Measurements from ENCODE around the gene MAN1B1. TPM values are rescaled to one million over a fixed set of nuclear protein-coding genes. Genes with fewer than 3 reads are reported as not detected.

Gene MAN1B1
- total RNA-seq, 1 donor from 2014 or later, result 57.7 TPM

DNA sequence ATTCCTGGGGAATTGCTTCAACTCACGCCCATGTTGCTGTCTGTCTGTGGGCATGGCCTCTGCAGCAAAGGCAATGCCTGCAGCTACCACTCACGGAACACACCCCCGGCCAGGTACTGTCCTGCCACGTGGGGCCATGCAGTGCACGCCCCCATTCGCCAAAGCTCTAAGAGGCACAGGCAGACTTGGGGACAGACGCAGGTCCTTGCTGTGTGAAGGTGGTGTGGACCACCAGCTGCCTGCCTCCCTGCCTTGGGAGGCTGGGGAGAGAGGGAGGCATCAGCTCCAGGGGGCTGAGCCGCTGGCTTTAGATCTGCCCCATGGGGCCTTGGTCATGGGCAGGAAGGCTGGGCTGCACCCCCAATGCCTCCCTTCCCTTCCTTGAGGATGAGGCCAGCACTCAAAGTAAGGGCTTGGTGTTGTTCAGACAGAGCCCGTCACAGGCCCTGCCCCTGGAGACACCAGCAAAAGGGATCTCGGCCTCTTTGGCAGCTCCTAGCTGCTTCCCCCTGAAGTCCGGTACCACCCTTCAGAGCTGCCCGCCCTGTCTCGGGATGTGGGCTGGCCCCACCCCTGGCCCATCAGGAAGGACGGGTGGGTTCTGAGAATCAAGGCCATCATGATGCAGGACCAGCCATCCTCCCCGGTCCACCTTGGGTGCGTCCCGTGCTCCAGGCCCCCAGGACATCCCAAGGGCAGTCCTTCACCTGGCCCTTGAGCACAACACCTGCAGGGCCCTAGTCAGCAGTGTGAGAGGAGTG is 54.4 kb downstream of the MAN1B1 start:
- H3K27me3 Mint-ChIP-seq, result peaks cover 68% of the 10 kb centered on the region
- H3K9me3 Mint-ChIP-seq (ENCODE audit: low read depth), result no peaks in the 10 kb centered on the region
- no peaks in the 10 kb centered on the region for H3K36me3 Mint-ChIP-seq (ENCODE audit: insufficient read depth)
- H3K27ac Mint-ChIP-seq, result no peak overlapping the region
- DNase-seq (ENCODE audit: low spot score, unreplicated experiment), result no peak
- no peaks in the 10 kb centered on the region for H3K4me1 Mint-ChIP-seq (ENCODE audit: low read depth)
- TF ChIP-seq, protein P1, sequence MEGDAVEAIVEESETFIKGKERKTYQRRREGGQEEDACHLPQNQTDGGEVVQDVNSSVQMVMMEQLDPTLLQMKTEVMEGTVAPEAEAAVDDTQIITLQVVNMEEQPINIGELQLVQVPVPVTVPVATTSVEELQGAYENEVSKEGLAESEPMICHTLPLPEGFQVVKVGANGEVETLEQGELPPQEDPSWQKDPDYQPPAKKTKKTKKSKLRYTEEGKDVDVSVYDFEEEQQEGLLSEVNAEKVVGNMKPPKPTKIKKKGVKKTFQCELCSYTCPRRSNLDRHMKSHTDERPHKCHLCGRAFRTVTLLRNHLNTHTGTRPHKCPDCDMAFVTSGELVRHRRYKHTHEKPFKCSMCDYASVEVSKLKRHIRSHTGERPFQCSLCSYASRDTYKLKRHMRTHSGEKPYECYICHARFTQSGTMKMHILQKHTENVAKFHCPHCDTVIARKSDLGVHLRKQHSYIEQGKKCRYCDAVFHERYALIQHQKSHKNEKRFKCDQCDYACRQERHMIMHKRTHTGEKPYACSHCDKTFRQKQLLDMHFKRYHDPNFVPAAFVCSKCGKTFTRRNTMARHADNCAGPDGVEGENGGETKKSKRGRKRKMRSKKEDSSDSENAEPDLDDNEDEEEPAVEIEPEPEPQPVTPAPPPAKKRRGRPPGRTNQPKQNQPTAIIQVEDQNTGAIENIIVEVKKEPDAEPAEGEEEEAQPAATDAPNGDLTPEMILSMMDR (IDR thresholded peaks at IDR 0.05; ENCODE audit: unreplicated experiment), result no peak
- H3K4me3 Mint-ChIP-seq (ENCODE audit: low read depth), result no peak overlapping the region

DNA sequence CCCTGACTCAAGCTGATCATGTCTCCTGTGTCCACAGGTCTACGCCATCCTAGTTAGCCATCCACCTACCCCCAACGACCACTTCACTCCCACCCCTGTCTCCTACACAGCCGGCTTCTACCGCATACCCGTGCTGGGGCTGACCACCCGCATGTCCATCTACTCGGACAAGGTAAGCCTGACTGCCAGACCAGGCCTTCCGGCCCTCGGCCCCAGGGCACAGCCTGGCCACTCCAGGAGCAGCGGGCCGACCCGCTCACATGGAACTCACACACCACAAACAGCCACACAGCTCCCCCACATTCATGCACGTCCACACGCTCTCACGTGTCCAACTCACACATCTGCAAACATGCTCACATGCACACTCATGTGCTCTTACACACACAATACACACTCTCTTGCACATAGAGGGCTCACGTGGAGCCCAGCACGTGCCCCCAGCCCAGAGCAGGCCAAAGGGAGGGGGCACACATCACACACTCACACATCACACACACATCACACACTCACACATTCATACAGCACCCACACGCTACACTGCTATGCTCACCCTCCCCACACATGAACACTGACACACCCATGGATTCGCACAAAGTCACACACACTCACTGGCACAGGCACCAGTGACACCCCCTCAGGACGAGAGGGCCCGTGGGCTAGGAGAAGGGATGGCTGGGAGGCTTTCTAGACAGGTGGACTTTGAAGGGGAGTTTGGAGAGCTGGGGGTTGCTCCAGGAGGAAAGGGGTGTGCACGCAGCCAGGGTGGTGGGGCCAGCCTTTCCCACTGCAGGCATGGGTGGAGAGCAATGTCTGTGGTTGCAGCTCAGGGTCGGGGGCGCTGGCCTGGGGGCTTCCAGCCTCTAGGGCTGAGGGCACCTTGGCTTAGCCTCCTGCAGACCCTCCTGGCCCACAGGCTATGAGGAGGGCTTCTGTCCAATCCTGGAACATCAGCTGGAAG is 55.5 kb downstream of the MAN1B1 start:
- Mint-ChIP-seq H3K9me3 (ENCODE audit: low read depth) (no peaks in the 10 kb centered on the region), H3K4me1 (ENCODE audit: low read depth) (no peaks in the 10 kb centered on the region), H3K4me3 (ENCODE audit: low read depth) (no peak overlapping the region), H3K27me3 (peaks cover 66% of the 10 kb centered on the region), H3K27ac (no peak overlapping the region), H3K36me3 (ENCODE audit: insufficient read depth) (no peaks in the 10 kb centered on the region)
- TF ChIP-seq, protein P1 (IDR thresholded peaks at IDR 0.05; ENCODE audit: unreplicated experiment), result no peak
- no peak for DNase-seq (ENCODE audit: low spot score, unreplicated experiment)

DNA sequence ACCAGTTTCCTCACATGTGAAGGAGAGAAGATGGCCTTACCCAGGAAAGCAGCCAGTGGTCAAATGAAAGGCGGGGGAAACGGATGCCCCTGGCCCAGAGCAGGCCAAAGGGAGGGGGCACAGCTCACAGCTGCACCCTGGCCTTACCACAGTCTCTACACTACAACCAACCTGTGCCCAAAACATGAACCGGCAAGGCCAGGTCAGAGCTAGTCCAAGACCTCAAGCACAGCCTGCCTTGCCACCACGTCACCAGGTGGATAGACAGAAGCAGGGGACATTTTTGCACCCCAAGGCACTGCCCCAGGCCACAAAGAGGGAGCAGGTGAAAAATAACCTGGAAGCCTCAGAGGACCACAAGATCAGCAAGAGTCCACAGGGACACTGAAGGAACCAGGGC is 56.7 kb downstream of the MAN1B1 start:
- Mint-ChIP-seq H3K4me3 (ENCODE audit: low read depth) (no peak overlapping the region), H3K4me1 (ENCODE audit: low read depth) (no peaks in the 10 kb centered on the region), H3K36me3 (ENCODE audit: insufficient read depth) (no peaks in the 10 kb centered on the region), H3K27me3 (peaks cover 61% of the 10 kb centered on the region), H3K27ac (no peak overlapping the region), H3K9me3 (ENCODE audit: low read depth) (no peaks in the 10 kb centered on the region)
- TF ChIP-seq, protein P1 (IDR thresholded peaks at IDR 0.05; ENCODE audit: unreplicated experiment), result no peak
- DNase-seq (ENCODE audit: low spot score, unreplicated experiment), result no peak

DNA sequence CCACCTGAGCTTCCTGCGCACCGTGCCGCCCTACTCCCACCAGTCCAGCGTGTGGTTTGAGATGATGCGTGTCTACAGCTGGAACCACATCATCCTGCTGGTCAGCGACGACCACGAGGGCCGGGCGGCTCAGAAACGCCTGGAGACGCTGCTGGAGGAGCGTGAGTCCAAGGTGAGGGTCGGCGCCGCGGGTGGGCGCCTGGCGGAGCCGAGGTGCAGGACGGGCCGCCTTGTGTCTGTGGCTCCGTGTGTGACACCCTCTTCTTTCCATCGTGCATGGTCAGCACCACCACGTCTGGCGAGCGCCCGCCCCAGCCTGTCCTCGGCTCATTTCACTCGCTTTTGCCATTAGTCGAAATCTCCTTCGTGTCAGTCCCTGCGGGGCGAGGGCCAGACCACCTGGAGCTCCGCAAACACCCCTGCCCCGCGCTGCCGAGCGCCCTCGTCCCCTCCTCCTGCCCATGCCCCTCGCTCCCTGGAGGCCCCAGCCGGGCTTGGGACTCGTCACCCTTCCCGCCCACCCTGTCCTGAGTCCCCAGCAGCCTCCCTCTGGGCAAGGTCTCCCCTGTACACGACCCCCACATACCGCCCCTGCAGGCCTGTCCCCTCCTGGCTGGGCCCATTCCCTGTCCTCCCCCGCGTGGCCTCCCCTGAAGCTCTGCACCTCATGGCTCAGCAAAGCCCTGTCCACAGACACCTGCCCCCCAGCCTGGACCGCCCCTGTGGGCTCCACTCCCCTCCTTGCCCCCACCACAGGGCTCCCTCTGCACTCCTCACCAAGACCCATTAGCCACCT is 59.1 kb downstream of the MAN1B1 start:
- Mint-ChIP-seq H3K27ac (no peak overlapping the region), H3K9me3 (ENCODE audit: low read depth) (no peaks in the 10 kb centered on the region), H3K4me1 (ENCODE audit: low read depth) (no peaks in the 10 kb centered on the region), H3K36me3 (ENCODE audit: insufficient read depth) (no peaks in the 10 kb centered on the region), H3K4me3 (ENCODE audit: low read depth) (no peak overlapping the region), H3K27me3 (peaks cover 55% of the 10 kb centered on the region)
- no peak for DNase-seq (ENCODE audit: low spot score, unreplicated experiment)
- TF ChIP-seq, protein P1 (IDR thresholded peaks at IDR 0.05; ENCODE audit: unreplicated experiment), result no peak

DNA sequence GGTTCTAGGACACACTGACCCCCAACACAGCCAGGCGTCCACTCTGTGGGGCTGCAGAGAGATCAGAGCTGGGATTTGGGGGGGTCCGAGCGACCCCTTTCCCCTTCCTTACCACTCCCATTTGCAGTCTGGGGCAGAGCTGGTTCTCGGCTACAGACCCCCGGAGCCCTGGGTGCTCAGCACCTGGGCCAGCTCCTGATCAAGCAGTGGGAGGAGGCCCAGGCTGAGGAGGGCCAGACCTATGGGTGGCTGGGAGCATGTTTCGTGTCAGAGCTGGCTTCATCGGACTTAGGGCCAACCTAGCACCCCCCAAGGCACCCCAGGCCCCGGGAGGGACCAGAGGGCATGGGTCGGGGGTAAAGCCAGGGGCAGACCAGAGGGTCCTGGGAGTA is 59.7 kb downstream of the MAN1B1 start:
- TF ChIP-seq, protein P1 (IDR thresholded peaks at IDR 0.05; ENCODE audit: unreplicated experiment), result no peak
- H3K9me3 Mint-ChIP-seq (ENCODE audit: low read depth), result no peaks in the 10 kb centered on the region
- no peak overlapping the region for H3K27ac Mint-ChIP-seq
- no peak overlapping the region for H3K4me3 Mint-ChIP-seq (ENCODE audit: low read depth)
- peaks cover 49% of the 10 kb centered on the region for H3K27me3 Mint-ChIP-seq
- H3K4me1 Mint-ChIP-seq (ENCODE audit: low read depth), result no peaks in the 10 kb centered on the region
- H3K36me3 Mint-ChIP-seq (ENCODE audit: insufficient read depth), result no peaks in the 10 kb centered on the region
- no peak for DNase-seq (ENCODE audit: low spot score, unreplicated experiment)

Measured in progenitor cell of endocrine pancreas (in vitro differentiated cells).